NCI-H1694 (cell line): ENCODE data around the gene ZEB2.

ENCODE experiments used
- DNase-seq: peaks from one replicate; lab custom pipeline; 2025; lab: John Stamatoyannopoulos, UW

The ZEB2 gene

DNA sequence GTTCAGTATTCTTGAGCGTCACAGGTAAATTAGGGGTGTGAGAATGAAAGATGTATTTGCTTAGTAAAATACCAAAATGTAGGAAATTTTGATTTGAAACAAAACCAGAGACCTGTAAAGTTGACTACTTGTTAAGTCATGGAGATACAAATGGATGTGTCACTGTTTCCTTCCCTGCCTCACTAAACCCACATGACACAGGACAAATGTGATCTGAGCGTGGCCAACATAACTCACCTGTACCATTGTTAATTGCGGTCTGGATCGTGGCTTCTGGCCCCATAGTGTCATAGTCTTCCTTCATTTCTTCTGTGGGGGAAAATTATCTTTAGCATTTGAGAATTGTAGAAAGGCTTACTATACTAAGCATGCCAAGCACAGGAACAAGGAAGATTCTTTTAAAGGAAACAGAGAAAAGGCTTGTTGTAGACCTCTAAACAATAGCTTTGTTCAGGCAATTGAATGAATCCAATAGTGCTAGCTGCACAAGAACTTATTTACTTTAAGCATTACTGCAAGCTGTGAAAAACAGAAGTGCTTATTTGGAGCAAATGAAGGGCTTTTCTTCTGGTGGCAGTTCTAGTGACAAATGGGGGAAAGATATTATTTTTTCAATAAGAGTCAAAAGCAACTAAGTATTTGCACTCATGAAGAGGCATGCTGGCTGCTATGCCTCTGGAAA, 95.2 kb downstream of the ZEB2 start:
- DNase-seq = no peak

DNA sequence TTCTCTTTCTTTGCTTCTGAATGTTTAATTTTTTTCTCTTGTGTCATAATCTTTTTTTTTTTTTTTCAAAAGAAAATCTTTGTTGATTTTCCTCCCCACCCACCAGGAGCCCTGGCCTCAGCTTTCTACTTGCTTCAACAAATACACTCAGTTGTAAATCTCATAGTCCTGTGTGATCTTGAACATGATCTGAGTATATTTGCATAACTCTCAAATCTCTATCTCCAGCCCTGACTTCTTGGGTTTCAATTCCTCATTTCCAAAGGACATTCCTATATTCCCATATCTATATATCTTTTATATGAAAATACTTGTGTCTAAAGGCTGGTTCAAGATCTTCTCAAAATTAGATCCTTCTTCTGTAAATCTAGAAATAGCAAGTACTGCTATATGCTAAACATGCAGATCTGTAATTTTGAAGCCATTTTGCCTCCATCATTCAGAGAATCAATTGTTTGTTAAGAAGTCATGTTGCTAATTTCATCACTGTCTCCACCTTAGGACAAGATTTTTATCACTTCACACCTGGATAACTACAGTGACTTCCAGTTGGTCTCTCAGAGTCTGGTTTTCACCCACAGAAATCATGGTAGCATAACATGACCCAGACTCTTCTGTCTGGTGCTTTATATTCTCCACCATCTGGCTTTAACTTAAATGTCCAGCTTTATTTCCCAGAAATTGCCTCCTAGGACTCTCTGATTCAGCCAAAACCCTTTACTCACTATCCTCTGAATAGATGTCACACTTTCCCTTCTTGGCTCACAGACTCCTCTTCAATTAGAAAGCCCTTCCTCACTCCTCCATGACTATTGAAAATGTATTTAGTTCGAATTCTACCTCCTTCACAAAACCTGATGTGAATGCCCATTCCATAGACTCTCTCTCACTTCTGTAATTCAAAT, 98.1 kb downstream of the ZEB2 start:
- DNase-seq = no peak

DNA sequence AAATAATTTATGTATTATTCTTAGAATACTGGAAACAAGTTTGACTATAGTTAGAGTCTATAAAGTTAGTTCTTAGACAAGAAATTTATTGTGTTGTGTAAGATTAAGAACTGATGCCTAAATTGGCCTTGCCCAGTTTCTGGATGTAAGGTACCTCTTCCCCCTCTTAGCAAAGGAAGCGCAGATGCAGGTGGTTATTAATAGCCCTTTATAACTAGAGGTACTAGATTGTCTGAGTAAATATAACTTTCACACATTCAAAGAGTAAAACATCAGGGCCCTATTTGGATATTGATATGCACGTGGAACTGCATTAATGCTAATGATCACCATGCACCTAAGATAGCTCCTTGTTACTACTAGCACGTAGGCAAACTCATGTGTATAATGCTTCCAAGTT, 100.7 kb downstream of the ZEB2 start:
- DNase-seq = no peak

DNA sequence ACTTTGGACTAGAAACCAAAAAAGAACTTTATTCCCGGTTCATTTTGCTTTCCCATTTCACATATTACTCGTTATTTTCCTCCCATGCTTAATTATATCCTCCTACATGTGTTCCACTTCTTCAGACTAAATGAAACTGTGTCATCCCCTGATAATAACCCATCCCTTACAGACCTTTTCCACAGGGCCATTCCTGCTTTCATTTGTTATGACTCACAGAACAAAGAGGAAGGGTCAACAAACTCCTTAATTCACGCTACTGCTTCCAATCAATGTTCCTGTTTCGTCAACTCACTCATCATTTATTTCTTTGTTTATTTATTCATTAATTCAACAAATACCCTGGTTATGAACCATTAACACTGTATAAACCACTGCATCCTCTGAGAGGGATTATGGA, 104.5 kb downstream of the ZEB2 start:
- DNase-seq = no peak

DNA sequence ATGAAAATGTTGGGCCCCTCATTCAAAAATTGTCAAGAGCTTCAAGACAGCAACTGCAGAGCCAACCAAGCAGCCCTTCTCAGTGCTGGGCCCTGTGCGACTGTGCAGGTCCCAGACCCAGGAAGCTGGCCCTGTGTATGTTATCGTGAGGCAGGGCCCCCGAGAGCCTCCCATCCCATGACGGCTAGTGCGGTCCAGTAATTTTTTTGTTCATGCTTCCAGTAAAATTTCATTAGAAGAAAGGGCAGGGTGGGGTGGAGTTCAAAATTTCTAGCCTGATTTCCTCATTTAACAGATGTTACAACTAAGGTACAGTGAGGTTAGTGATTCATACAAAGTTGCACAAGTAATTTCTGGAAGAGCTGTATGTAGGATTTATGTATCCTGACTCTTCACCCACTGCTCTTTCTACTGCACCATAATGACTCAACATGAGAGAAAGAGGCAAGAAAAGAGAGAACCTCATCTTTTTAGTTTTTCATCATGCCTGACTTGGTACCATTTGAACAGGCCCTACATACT, 105.5 kb downstream of the ZEB2 start:
- DNase-seq = no peak

DNA sequence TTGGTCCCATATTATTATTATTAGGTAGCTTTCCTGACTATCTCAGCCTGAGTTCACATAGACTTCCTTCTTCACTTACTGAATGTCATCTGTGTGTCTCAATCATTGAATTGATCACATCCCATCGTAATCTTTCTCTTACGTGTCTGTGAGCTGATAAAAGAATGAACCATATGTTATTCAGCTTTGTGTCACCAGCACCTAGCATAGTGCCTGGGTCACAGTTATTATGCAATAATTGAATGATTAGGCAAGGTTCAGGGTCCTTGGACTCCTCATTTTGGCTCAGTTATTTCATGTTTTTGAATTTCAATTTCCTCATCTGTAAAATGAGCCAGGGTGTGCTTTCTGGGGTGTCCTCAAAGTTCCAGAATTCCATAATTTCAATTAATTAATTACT, 107.2 kb downstream of the ZEB2 start:
- DNase-seq = no peak

DNA sequence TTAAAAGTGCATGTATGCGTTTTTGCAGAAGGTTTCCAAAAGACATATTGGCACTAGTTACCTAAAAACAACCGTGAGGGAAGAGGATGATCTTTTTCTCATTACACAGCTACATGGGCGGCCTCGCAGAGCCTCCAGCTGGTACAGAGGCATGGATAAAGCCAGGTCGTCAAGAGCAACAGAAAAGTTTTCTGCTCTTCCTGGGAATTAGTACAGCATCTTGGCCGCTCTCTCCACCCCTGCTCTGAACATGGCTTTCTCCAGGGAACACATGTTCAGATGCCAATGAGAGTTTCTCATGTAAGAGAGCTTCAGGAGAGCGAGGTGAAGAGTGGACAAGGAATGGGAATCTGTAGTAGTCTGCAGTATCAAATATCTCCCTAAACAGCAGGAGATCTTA, 108.4 kb downstream of the ZEB2 start:
- DNase-seq = no peak

DNA sequence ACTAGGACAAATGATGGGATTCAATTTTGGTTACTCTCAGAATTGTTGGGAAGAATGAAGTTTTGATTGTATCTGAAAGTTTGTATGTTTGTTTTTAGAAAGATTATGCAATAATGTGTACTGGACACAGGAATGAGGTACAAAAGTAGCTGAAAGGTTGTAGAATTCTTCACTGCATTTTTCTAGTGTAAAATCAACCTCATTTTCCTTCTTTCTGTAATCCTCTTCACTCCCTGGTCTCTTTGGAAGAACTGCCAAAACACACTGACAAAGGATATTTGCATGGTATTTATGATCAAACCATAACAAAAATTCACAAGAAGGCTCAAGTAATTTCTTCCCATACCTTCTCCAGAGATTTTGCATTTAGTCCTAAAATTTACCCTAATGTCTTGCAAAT, 110.7 kb downstream of the ZEB2 start:
- no peak for DNase-seq

DNA sequence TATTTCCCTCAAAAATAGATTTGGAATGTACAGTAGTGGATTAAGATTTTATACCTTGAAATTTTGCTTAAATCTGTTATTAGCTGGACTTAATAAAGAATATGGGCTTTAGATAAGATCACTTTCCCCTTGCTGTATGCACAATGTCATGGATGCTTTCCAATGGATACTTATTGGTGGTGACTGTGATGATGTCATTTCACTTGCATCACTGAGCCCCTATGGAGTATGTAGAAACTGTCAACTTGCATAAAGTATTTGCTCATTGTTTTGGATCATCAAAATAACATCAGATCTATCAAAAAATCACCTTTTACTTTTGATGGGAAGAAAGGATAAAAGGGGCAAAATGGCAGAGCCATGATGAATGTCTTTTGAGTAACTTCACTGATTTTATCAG, 112.7 kb downstream of the ZEB2 start:
- no peak for DNase-seq

DNA sequence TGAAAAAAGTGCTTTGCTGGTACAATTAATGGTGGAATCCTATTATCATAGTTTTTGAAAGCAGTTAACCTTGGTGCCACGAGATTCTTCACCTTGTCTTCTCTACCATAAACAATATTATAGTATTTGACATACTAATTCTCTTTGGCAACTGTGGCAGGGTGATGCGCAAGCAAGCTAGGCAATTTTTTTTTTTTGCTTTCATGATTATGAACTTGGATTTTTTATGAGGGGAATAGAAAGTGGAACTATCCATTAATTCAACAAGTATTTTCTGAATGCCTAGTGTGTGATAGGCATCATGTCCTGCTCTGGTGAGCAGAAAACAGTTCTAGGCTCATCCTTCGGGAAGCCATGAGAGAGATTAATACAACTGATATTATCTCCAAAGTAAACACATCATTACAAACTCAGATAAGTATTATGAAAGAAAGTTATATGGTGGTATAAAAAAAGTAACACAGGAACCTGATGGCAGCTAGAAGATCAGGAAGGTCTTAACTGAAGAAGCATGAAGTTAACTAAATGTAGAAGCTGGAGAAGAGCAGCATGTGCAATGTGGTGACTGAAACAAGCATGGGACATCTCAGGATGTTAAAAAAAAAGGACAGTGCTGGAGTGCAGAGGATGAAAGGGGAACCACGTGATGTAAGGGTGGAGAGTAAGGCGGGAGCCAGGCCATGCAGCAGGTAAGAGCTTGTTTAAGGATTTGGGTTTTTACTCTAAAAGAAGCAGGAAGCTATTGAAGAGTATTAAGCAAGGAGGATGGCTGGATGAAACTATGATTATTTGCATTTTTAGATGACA, 113.7 kb downstream of the ZEB2 start:
- DNase-seq = no peak

DNA sequence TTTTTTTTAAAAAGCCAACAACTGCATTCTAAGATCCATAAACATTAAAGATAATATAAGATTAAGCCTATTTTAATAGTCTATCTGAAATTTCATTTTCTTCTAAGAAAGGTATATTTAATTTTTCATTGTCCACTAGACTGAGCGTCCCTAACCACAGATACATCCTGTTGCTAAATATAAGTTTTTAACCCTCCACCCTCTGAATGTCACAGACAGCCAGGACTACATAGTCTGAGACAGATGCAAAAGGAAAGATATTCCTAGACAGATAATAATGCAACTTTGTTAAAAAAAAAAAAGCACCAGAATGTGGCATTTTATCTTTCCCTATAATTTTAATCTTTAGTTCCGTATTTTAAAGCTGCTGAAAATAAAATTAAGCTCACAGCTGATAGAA, 114.6 kb downstream of the ZEB2 start:
- no peak for DNase-seq

DNA sequence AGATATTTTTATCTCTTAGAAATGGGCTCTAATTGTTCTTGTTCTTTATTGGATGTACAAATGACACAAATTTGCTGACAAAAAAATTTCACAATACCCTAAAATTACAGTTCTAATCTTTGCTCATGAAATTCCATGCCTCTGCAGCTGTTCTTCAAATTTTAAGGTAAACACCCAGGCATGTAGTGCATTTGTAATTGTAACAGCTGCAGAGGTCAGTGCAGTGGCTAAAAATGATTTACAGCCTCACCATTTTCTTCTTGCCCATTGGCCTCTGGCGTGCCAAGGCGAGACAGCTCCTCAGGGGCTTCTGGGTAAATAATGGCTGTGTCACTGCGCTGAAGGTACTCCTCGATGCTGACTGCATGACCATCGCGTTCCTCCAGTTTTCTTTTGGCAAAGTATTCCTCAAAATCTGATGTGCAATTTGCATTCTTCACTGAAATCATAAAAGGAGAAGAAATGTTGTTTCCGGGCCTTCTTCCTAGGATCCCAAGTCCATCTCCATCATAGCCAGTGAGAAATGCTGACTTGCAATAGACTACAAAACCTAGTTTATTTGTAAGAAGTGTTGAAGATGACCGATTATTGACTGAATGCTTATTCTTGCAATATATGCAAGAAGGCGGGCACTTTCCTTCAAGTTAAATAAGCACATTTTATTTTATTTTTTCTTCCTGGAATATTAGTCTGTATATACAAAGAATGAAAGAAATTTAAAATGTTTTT, 115.2 kb downstream of the ZEB2 start:
- DNase-seq = no peak

DNA sequence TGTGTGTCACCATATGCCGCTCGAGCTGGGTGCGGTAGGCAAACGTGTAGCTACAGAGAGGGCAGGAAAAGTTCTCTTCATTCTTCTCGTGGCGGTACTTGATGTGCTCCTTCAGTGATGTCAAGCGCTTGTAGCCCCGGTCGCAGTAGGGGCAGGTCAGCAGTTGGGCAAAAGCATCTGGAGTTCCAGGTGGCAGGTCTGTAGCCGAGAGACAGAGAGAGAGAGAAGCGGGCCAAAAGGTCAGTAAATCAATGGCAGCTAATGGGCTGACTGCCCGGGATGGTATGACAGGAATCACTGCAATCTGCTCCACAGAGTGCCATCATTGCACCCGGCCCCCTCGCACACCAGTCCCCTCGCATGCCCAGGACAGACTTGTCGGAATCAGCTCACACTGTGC, 116.0 kb downstream of the ZEB2 start:
- DNase-seq = peak; percentile 86

DNA sequence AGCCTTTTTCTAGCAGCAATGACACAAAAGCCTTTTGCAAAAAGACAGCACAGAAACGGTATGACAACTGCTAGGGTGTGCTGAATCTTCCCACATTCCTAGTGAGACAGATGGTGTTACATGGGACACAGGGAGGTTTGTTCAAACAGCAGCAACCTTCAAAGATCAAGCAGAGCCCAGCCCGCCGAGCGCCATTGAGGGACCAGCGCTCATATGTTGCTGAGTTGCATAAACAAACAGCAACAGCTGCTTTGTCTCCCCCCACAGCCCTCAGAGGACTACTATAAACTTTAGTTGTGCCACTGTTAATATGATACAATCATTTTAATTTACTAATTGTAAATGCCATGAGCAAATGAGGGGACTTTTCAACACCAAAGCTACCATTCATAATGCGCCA, 117.7 kb downstream of the ZEB2 start:
- peak; percentile 97 for DNase-seq

DNA sequence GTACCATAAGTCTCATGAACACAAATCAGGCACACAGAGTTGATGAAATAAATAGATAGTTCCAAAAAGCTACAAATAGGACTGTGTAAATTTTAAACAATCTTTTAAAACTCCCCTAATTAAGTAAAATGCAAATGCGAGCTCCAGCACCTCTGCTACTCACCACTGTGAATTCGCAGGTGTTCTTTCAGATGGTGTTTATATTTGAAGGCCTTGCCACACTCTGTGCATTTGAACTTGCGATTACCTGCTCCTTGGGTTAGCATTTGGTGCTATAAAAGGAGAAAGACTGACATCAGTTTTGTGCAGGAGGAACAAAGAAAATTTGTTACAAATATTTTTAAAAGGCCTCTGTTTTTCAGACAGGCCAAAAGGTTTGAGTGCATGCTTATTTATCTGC, 118.9 kb downstream of the ZEB2 start:
- no peak for DNase-seq

DNA sequence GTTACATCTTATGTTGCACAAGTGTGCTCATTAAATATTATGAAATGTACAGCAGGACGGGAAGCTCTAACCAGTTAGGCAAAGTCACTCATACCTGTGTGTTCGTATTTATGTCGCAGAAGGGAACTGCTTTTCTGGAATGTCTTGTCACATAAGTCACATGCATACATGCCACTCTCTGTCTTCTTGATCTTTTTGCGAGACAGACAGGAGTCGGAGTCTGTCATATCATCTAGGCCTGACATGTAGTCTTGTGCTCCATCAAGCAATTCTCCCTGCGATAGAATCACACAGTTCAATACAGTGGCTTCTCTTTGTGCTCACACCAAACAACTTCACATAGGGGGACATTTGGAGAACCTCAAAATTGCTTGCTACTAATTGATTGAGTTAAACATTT, 123.6 kb downstream of the ZEB2 start:
- DNase-seq = no peak

DNA sequence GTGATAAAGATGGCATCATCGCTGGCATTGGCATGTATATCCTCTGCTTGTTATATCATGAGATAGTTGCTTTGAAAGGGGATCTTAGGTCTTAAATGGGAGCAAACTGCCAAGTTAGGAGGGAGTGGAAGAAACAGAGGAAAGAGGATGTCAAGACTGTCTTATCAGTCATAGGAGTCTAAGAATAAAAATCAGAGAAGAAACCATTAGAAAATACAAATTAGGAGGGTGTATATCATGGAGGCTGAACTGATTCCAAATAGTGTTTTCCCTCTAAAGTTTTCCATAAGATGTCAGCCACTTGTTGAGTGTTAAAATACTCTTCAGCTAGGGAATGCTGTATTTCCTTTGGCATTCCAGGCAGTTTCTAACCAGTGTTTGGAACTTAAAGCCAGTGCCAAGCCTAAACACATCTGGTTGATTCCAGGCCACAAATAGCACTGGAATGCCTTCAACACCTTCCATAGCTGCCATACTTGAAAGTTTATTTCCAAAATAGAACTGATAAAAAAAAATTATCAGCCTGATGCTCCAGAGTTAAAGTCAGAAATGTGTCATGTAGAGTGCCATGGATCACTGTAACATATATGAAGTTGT, 129.4 kb downstream of the ZEB2 start:
- no peak for DNase-seq

DNA sequence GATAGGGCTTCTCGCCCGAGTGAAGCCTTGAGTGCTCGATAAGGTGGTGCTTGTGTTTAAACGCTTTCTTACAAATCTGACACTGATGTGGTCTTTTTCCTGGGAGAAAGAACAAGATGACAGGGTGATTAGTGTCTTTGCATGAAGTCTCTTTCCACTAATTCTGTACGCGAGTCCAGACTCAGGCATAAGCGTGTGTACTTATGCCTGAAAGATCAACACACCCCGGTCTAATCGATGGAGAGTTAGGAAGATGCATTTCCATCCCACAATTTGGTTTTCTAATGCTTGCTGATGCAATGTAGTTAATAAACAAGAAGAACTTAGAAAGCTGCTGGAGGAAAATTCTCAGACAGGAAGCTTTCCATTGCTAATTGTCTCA, 130.0 kb downstream of the ZEB2 start:
- no peak for DNase-seq

DNA sequence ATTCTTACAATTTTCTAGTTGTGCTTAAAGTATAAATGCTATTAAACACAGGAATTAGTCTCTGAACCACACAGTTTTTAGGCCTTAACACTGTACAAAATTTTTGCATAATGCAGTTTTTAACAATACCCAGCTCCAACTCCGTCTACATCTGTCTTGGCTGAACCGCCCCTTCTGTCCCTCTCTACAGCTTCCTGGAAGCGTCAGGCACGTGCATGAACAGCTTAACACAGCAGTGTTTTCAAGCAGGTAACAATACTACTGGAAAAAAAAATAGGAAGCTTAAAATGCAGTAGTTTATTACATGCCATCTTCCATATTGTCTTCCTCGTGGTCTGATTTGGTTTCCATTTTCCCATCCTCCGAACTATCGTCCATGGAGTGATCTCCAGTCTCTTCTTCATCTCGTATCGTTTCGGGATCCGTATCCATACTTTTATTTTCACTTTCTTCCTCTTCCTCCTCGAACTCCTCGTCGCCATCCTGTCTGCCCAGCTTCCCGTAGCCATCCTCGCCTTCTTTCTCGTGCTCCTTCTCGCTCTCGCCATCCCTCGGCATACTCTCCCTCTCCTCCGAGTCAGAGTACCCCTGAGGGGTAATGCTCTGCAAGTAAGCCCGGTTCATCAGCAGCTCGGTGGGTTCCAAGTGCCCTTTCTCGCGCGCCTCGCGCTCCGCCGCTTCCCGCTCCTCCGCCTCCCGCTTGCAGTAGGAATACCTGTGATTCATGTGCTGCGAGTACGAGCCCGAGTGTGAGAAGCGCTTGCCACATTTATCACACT, 130.6 kb downstream of the ZEB2 start:
- no peak for DNase-seq

DNA sequence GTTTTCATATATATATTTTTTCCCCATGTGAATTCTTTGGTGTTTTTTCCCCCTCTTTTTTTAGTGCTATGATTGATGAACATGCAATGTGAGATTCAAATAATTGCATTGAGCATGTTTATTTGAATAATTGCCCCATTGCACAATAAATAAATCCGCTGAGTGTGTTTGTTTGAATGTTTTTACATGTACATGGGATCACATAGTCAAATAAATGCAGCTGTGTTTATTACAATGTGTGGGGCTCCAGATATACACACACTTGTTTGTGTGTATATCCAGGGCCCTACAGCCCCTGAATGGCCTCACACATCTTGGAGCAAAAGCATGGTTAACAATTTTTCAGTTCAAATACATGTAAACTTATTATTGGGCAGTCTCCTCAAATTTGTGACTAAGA, 134.5 kb downstream of the ZEB2 start:
- DNase-seq = no peak
